Activated naive CD8-positive, alpha-beta T cell treated with anti-CD3 and anti-CD28 coated beads, Interleukin-2, amount 50 U/mL, for 24 hours (primary cell): Measurements from ENCODE around the gene MED27.

Source experiments
- ATAC-seq: fragments of 150-1000 bp; cut with Tn5 transposase; one replicate; pipeline ENCODE4 v1.10.0; 2021
- DNase-seq: peaks from one replicate; pipeline ENCODE4 v3.0.0; 2021
- H3K27ac Mint-ChIP-seq: one replicate; pipeline ENCODE4 v1.8.0; 2021; ENCODE audit warnings: mild to moderate bottlenecking, mixed read lengths
- H3K27me3 Mint-ChIP-seq: one replicate; pipeline ENCODE4 v1.8.0; 2021; ENCODE audit warnings: mixed read lengths
- H3K36me3 Mint-ChIP-seq: one replicate; pipeline ENCODE4 v1.8.0; 2021; ENCODE audit warnings: low read depth, mixed read lengths
- H3K4me1 Mint-ChIP-seq: one replicate; pipeline ENCODE4 v1.8.0; 2021; ENCODE audit warnings: mixed read lengths
- H3K4me3 Mint-ChIP-seq: one replicate; pipeline ENCODE4 v1.8.0; 2021; ENCODE audit warnings: mild to moderate bottlenecking, moderate library complexity, mixed read lengths
- H3K9me3 Mint-ChIP-seq: one replicate; pipeline ENCODE4 v1.8.0; 2021; ENCODE audit warnings: mixed read lengths

Gene MED27

DNA sequence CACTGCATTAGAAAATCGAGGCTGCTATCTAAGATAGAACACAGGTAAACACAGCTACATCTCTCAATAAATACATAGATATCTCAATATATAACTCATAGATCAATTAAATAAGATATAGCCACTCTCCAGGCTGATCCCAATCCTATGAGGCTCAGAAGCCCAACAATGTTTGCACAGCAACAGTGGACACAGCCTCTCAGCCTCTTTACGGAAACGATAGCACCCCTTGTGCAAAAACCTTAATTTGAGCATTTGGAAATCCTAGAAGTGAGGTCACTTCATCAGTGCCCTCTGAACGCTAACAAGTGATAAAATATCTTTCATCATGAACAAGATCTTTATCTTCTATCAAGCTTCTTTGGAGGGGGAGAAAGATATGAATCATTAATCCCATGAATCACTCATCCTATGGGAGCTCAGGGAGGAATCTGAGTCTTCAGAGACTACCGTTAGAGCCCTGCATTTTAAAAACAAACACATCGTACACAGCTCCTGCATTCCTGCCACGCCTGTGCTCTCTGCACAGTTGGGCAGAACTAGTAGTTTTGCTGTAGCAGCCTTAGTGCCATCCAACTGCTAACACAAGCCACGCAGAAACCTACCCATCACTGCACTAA is 71.4 kb downstream of the MED27 start:
- Mint-ChIP-seq H3K9me3 (no peaks in the 10 kb centered on the region), H3K4me1 (peaks cover 44% of the 10 kb centered on the region), H3K27me3 (no peaks in the 10 kb centered on the region), H3K4me3 (no peak overlapping the region), H3K36me3 (peaks cover 24% of the 10 kb centered on the region), H3K27ac (no peak overlapping the region)
- ATAC-seq, result no peak
- DNase-seq, result no peak

DNA sequence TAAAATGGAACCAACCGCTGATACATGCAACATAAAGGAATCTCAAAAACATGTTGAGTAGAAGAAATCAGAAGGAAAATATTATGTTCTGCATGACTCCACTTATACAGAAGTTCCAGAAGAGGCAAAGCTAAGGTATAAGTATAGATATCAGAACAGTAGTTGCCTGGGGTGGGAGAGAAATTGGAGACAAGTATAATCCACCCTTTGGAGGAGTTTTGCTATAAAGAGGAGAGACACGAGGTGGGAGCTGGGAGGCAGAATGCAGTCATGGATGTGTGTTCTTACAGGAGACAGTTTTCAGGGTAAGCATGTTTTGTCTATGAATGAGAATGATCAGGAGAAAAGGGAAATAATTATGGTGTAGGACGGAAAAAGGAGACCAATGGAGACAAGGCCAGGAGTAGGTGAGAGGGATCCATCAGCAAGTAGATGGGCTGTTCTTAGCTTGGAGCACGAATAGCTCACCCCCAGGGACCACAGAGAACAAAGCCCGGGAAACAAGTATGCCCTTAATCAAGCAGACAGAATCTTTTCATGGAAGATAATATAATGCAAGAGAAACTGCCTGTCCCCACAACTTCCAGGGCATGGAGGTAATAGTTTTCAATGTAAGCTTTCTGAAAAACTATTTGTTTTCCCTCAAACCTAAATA is 72.2 kb downstream of the MED27 start:
- DNase-seq, result no peak
- ATAC-seq, result no peak
- H3K27me3 Mint-ChIP-seq, result no peaks in the 10 kb centered on the region
- H3K27ac Mint-ChIP-seq, result peak overlapping the region; percentile 24
- peaks cover 16% of the 10 kb centered on the region for H3K36me3 Mint-ChIP-seq
- H3K4me1 Mint-ChIP-seq, result peaks cover 52% of the 10 kb centered on the region
- H3K9me3 Mint-ChIP-seq, result no peaks in the 10 kb centered on the region
- no peak overlapping the region for H3K4me3 Mint-ChIP-seq

DNA sequence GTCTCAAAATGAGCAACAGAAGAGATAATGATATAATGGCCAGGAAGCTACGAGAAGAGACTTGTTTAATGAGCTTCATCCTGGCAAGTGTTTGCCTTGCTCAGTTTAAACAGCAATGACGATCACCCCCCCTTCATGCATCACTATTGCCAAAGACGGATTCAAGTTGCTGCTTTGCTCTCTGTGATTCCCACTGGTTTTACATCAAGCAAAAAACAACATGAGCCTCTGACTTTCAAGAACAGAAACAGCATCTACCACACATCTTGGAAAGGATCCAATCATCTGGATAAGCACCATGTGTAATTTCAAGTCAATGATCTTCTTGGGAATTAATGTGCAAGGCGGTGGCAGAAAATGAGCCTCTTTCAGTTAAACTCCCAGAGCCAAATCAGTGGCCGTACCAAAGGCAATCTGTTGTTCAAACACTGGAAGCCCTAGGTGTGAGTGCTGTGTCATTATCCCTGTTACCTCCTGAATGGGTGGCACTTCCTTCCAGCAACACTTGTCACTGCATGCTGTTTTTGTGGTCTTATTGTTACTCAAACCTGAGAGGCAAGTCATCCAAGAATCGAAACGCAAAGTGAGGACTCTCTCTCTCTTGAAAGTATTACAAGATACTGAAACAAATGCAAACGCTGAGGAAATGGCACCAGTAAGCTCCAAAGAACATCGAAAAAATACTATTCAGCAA is 72.8 kb downstream of the MED27 start:
- no peaks in the 10 kb centered on the region for H3K27me3 Mint-ChIP-seq
- DNase-seq (no peak), ATAC-seq (peak; percentile 96)
- H3K36me3 Mint-ChIP-seq, result peaks cover 9% of the 10 kb centered on the region
- H3K4me1 Mint-ChIP-seq, result peaks cover 58% of the 10 kb centered on the region
- no peak overlapping the region for H3K4me3 Mint-ChIP-seq
- H3K9me3 Mint-ChIP-seq, result no peaks in the 10 kb centered on the region
- peak overlapping the region; percentile 24 for H3K27ac Mint-ChIP-seq

DNA sequence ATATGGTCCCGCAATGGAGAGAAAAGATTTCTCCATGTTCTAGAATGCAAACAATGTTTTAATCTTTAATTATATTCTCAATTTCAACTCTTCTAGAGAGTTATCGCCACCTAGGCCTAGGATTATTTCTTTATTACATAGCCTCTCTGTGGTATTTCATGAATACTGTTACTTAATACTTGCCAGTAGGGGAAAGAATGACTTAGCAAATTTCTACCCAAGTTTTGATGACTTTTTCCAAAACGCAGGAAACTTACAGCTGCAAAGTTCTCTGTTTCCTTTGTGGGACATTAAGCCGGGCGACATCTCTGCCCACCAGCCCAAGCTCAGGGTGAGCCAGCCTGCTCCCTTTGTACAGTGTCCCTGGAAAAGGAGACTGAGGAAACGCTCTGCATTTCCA is 73.8 kb downstream of the MED27 start:
- no peak overlapping the region for H3K4me3 Mint-ChIP-seq

DNA sequence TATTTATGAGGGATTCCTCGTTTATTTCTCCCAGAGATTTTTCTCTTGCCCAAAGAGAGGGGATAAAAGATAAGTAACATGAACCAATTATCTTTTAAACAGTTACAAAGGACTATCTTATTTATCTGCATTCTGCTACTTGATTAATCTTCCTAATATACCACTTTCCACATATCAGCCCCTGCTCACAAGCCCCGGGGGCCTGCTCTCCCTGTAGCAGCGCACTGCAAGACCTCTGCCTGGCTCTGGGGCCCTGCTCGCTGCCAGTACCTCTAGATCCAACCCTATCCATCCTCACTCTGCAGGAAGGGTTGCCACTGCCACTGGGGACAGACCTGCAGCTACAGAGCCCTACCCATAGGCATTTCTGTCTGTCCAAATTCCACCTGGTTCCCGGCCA is 75.3 kb downstream of the MED27 start:
- Mint-ChIP-seq H3K36me3 (peaks cover 12% of the 10 kb centered on the region), H3K27me3 (no peaks in the 10 kb centered on the region), H3K27ac (no peak overlapping the region), H3K4me3 (no peak overlapping the region), H3K4me1 (peaks cover 72% of the 10 kb centered on the region), H3K9me3 (peaks cover 7% of the 10 kb centered on the region)
- ATAC-seq (no peak), DNase-seq (no peak)

More for the DNA sequence above, 73.8 kb downstream of the MED27 start:
- Mint-ChIP-seq H3K4me1 (peaks cover 58% of the 10 kb centered on the region), H3K27ac (no peak overlapping the region), H3K36me3 (peaks cover 13% of the 10 kb centered on the region), H3K27me3 (no peaks in the 10 kb centered on the region), H3K9me3 (no peaks in the 10 kb centered on the region)
- no peak for ATAC-seq
- DNase-seq, result no peak

DNA sequence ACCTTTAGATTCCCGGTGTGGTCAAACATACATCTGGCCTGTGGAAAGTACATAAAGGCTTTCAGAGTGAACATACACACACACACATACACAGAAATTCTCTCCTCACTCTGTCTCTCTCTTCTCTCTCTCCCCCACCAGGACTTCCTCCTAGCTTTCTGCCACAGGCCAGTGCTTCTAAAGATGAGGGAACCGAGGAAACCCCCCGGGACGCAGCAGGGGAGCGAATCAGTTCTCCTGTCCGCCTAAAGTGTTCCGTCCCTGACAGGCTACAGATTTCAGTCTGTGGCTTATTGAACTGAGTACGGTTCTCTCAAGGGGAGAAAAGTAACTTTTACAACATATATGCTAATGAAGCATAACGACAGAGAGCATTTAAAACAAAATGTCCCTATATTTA is 75.8 kb downstream of the MED27 start:
- Mint-ChIP-seq H3K36me3 (peaks cover 12% of the 10 kb centered on the region), H3K27me3 (no peaks in the 10 kb centered on the region), H3K27ac (no peak overlapping the region), H3K9me3 (peaks cover 7% of the 10 kb centered on the region), H3K4me3 (no peak overlapping the region), H3K4me1 (peaks cover 74% of the 10 kb centered on the region)
- DNase-seq (no peak), ATAC-seq (no peak)

DNA sequence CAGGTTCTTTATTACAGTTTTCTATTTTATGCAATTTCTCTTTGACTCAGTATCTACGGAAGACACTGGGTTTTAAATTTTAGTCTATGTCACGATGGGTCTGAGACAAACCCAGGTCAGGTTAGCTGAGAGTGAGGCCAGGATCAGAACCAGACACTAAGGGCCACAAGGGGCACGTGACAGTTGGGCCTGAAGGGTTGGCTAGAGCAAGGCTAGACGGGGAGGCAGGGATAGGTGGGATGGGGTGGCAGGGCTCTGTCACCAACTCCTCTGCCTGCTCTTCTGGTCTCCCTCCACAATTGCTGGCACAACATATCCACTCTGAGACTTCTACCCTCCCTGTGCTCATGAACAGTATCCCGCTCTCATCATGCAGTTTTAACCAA is 76.4 kb downstream of the MED27 start:
- Mint-ChIP-seq H3K36me3 (peaks cover 12% of the 10 kb centered on the region), H3K27me3 (no peaks in the 10 kb centered on the region), H3K4me3 (no peak overlapping the region), H3K4me1 (peaks cover 74% of the 10 kb centered on the region), H3K27ac (no peak overlapping the region), H3K9me3 (peaks cover 7% of the 10 kb centered on the region)
- no peak for ATAC-seq
- no peak for DNase-seq

DNA sequence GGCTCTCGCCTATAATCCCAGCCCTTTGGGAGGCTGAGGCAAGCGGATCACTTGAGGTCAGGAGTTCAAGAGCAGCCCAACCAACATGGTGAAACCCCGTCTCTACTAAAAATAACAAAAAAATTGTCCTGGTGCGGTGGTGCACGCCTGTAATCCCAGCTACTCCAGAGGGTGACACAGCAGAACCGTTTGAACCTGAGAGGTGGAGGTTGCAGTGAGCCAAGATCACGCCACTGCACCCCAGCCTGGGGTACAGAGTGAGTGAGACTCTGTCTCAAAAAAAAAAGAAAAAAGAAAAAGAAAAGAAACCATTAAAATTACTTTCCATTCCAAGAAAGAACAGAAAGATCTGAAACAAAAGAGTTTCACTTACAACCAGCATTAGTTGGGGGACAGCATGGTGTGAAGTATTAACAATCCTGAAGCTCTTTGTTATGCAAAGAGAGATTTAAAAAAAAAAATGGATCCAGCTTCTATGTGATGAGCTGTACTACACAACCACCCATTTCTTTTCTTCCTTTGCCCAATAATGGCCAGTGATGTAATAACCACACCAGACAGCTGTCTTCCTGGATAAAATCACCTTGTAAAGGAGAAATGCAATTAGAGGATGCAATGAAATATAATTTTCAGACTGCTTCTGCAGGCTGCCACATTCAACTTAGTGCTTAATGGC is 76.9 kb downstream of the MED27 start:
- no peaks in the 10 kb centered on the region for H3K27me3 Mint-ChIP-seq
- H3K36me3 Mint-ChIP-seq, result peaks cover 12% of the 10 kb centered on the region
- H3K27ac Mint-ChIP-seq, result no peak overlapping the region

DNA sequence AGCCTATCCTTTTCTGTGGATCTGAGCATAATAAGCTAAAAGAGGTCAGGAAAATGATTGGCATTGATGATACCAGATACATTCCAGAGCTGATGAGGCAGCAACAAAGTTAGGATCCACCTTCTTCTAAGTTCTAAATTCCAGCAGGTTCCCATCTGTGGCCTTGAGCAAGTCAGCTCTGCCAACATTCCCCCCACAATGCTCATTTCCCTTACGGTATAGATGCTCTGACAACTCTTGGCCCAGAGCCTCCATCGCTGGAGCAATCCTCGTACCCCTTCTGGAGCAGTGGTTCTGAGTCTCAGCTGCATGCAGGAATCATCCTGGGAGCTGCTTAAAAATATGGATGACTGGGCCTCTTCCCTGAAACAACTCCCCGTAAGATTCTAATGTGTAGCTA is 78.1 kb downstream of the MED27 start:
- Mint-ChIP-seq H3K9me3 (peaks cover 7% of the 10 kb centered on the region), H3K4me3 (no peak overlapping the region), H3K27ac (no peak overlapping the region), H3K4me1 (peaks cover 64% of the 10 kb centered on the region), H3K36me3 (peaks cover 13% of the 10 kb centered on the region), H3K27me3 (no peaks in the 10 kb centered on the region)
- ATAC-seq (no peak), DNase-seq (no peak)

More for the DNA sequence above, 76.9 kb downstream of the MED27 start:
- Mint-ChIP-seq H3K4me3 (no peak overlapping the region), H3K9me3 (peaks cover 7% of the 10 kb centered on the region), H3K4me1 (peaks cover 75% of the 10 kb centered on the region)
- no peak for DNase-seq
- ATAC-seq, result no peak

DNA sequence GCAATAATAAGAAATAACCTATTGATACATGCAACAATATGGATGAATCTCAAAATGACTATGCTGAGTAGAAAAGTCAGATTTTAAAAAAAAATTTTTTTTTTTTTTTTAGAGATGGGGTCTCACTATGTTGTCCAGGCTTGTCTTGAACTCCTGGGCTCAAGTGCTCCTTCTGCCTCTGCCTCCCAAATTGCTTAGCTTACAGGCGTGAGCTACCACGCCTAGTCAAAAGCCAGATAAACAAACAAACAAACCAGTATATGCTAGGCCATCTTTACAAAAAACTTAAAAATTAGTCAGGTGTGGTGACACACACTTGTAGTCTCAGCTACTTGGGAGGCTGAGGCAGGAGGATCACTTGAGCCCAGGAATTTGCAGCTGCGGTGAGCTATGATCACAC is 79.0 kb downstream of the MED27 start:
- peaks cover 7% of the 10 kb centered on the region for H3K9me3 Mint-ChIP-seq
- no peak overlapping the region for H3K4me3 Mint-ChIP-seq
- DNase-seq, result no peak
- ATAC-seq, result no peak
- H3K36me3 Mint-ChIP-seq, result peaks cover 20% of the 10 kb centered on the region
- H3K27me3 Mint-ChIP-seq, result no peaks in the 10 kb centered on the region
- H3K27ac Mint-ChIP-seq, result no peak overlapping the region
- peaks cover 56% of the 10 kb centered on the region for H3K4me1 Mint-ChIP-seq

DNA sequence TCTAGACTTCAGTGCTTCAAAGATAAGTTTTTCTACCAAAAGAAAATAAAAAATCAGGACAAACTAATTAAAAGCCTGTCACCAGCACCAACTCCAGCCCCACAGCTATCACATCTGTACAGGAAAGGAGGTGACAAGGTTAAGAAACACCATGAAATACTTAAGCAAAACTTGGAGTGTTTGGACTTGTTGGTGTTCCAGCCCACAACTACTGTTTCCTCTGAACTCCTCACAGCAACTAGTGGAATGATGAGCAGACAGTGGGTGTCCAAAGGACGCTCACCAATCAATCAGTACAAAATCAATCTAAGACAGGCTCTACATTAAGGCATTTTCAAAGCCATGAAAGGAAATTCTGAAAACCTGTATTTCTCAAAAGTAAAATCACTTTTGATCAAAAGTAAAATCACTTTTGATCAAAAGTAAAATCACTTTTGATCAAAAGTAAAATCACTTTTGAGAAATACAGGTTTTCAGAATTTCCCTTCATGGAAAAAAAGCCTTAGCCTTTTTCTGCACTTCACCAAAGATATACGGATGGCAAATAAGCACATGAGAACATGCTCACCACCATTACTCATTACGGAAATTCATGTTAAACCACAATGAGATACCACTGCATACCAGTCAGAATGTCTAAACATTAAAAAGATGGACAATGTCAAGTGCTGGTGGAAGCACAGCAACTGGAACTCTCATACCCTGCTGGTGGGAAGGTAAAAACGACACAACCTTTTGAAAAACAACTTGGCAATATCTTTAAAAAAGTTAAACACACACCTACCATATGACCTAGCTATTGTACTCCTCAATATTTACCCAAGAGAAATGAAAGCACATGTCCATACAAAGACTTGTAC is 79.7 kb downstream of the MED27 start:
- ATAC-seq, result peak; percentile 89
- Mint-ChIP-seq H3K36me3 (peaks cover 20% of the 10 kb centered on the region), H3K4me3 (no peak overlapping the region), H3K4me1 (peaks cover 50% of the 10 kb centered on the region), H3K27me3 (no peaks in the 10 kb centered on the region), H3K9me3 (peaks cover 7% of the 10 kb centered on the region), H3K27ac (peak overlapping the region; percentile 57)
- DNase-seq, result no peak

DNA sequence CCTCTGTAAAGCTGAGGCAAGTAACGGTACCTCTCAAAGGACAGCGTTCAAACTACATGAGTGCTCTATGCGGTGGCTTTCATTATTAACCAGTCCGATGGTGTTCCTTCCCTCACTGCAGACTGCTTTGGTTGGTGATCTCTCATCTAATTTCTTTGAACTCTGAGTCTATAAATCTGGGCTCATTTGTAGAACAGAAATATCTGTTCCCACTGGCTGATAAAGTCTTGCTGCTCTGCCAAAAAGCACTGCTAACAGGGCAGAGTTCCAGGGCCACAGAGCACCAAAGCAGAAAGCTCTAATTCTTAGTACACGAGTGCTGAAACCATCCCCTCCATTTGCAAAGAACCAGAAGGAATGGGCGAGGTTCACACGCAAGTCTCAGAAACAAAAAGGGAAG is 81.9 kb downstream of the MED27 start:
- Mint-ChIP-seq H3K4me1 (peaks cover 30% of the 10 kb centered on the region), H3K9me3 (peaks cover 7% of the 10 kb centered on the region), H3K36me3 (peaks cover 21% of the 10 kb centered on the region), H3K4me3 (no peak overlapping the region), H3K27ac (no peak overlapping the region), H3K27me3 (no peaks in the 10 kb centered on the region)
- no peak for DNase-seq
- ATAC-seq, result no peak

DNA sequence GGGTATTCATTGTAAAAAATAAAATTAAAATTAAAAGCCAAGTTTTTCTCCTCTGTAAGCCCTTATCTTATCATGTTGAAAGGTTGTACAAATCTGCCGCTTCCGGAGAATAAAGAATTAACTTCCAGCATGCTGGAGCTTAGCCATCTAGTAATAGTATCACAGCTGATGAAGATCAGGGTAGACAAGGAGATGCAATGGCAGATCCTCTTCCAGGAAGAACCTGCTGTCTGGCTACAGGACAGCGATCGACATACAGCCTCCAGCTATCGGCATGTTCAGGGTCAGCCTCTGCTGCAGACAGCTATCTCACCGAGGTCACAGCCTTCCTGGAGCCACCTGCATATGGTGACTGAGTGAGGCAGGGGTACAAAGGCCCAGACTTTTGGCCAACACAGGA is 82.6 kb downstream of the MED27 start:
- Mint-ChIP-seq H3K36me3 (peaks cover 21% of the 10 kb centered on the region), H3K27me3 (no peaks in the 10 kb centered on the region), H3K27ac (no peak overlapping the region), H3K9me3 (peaks cover 7% of the 10 kb centered on the region), H3K4me1 (peaks cover 23% of the 10 kb centered on the region), H3K4me3 (no peak overlapping the region)
- DNase-seq, result no peak
- ATAC-seq, result no peak

DNA sequence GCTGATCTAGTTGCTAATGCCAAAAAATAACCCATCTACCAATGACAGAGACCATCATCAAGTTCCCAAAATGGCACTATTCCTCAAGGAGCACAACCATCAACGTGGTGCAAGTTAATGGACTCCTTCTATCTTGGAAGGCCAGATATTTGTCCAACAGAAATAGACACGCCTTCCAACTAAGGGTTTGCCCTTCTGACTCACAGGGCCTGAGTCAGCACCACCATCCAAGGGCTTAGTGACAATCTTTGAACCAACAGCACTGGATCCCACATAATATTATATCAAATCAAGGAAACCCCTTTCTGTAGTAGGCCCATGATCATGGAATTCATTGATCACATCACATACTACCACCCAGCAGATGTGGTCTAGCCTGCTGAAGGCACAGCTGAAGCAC is 84.3 kb downstream of the MED27 start:
- H3K4me3 Mint-ChIP-seq, result no peak overlapping the region
- peaks cover 13% of the 10 kb centered on the region for H3K36me3 Mint-ChIP-seq
- peaks cover 18% of the 10 kb centered on the region for H3K4me1 Mint-ChIP-seq
- H3K27ac Mint-ChIP-seq, result no peak overlapping the region
- ATAC-seq, result no peak
- DNase-seq, result no peak
- no peaks in the 10 kb centered on the region for H3K27me3 Mint-ChIP-seq
- peaks cover 3% of the 10 kb centered on the region for H3K9me3 Mint-ChIP-seq
